DOHH2 (cell line): ENCODE measurements around the gene STRN4.
"Not testable (repeated sequence)": the region's sequence is repeated elsewhere in the genome, so short reads cannot be mapped to it uniquely, and the experiment has no call there.

ENCODE experiments used
- H3F3A ChIP-seq: fragments of 200-600 bp; sonication (generic), shearing (Covaris generic); 2 replicates; pipeline ENCODE4 v1.6.0; 2016; ENCODE audit warnings: antibody characterized with exemption, mild to moderate bottlenecking; ENCODE audit not compliant: control insufficient read depth, insufficient read depth
- H3K27ac ChIP-seq: fragments of 200-600 bp; sonication (generic); 2 replicates; pipeline ENCODE4 v1.5.1; 2014; ENCODE audit warnings: low read depth, mild to moderate bottlenecking, low read length, moderate library complexity
- H3K27me3 ChIP-seq: fragments of 200-600 bp; sonication (generic); 2 replicates; pipeline ENCODE4 v1.6.1; 2014; ENCODE audit warnings: mild to moderate bottlenecking, low read length, mixed read lengths; ENCODE audit not compliant: control insufficient read depth
- H3K36me3 ChIP-seq: fragments of 200-600 bp; sonication (generic); 2 replicates; pipeline ENCODE4 v1.6.1; 2014; ENCODE audit warnings: mild to moderate bottlenecking, low read length, moderate library complexity, mixed read lengths; ENCODE audit not compliant: control insufficient read depth
- H3K4me1 ChIP-seq: fragments of 200-600 bp; sonication (generic); 2 replicates; pipeline ENCODE4 v1.6.1; 2014; ENCODE audit warnings: mild to moderate bottlenecking, low read length, mixed read lengths; ENCODE audit not compliant: control insufficient read depth
- H3K4me2 ChIP-seq: fragments of 200-600 bp; sonication (generic); 2 replicates; pipeline ENCODE4 v1.6.0; 2014; ENCODE audit warnings: mild to moderate bottlenecking, low read length, moderate library complexity
- H3K4me3 ChIP-seq: fragments of 200-600 bp; sonication (generic); 2 replicates; pipeline ENCODE4 v1.5.1; 2014; ENCODE audit warnings: mild to moderate bottlenecking, low read length, mixed read lengths
- H3K79me2 ChIP-seq: fragments of 200-600 bp; sonication (generic); 2 replicates; pipeline ENCODE4 v1.6.1; 2014; ENCODE audit warnings: mild to moderate bottlenecking, low read length, mixed read lengths; ENCODE audit not compliant: control insufficient read depth
- H3K9me2 ChIP-seq: fragments of 200-600 bp; sonication (generic); replicated peaks from 2 replicates; pipeline ENCODE4 v1.6.1; 2014; ENCODE audit warnings: mild to moderate bottlenecking, low read length, mixed read lengths; ENCODE audit not compliant: control insufficient read depth
- H3K9me3 ChIP-seq: fragments of 200-600 bp; sonication (generic); 2 replicates; pipeline ENCODE4 v1.6.1; 2014; ENCODE audit warnings: antibody characterized with exemption, low read length, mixed read lengths; ENCODE audit not compliant: control insufficient read depth, insufficient read depth
- H4K20me1 ChIP-seq: fragments of 200-600 bp; sonication (generic); 2 replicates; pipeline ENCODE4 v1.6.0; 2014; ENCODE audit warnings: low read depth, mild to moderate bottlenecking, antibody characterized with exemption, low read length, moderate library complexity; ENCODE audit not compliant: control insufficient read depth, insufficient read depth
- EZH2phosphoT487 ChIP-seq: fragments of 200-600 bp; sonication (generic); IDR thresholded peaks from 2 replicates; pipeline ENCODE4 v1.6.1; 2017; ENCODE audit warnings: borderline replicate concordance, mild to moderate bottlenecking, antibody characterized with exemption, low read length, moderate library complexity, mixed read lengths
- TF ChIP-seq, protein P1 (sequence below): fragments of 200-600 bp; sonication (generic); IDR thresholded peaks from one replicate; pipeline ENCODE4 v1.5.1; 2014; ENCODE audit warnings: antibody characterized with exemption, mild to moderate bottlenecking, low read depth, low read length; ENCODE audit not compliant: poor library complexity, severe bottlenecking

STRN4 gene

DNA sequence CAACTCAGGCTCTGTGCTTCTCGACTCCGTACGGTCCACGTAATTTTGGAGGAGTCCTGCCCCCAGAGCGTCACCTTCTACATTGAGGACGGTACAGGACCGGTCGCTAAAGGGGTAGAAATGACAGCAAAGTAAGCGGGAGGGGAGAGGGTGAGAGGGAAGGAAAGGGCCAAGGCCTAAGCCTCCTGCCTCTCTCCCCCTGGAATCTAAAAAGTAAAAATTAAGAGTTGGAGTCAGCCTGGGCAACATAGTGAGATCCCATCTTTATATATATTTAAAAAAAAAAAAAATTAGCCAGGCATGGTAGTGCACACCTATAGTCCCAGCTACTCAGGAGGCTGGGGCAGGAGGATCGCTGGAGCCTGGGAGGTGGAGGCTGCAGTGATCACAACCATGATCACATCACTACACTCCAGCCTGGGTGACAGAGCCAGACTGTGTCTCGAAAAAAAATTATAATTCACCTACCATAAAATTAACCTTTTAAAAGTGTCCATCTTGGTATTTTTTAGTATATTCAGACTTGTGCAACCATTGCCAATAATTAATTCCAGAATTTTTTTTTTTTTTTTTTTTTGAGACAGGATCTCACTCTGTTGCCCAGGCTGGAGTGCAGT, 29.5 kb upstream of the STRN4 start:
- H3K4me2 ChIP-seq = no peak overlapping the region
- H3K36me3 ChIP-seq = peaks cover 50% of the 10 kb centered on the region
- H4K20me1 ChIP-seq = peaks cover 19% of the 10 kb centered on the region; the same call in 1 of the 2 replicates
- H3F3A ChIP-seq = peaks cover 19% of the 10 kb centered on the region
- H3K9me3 ChIP-seq = no peaks in the 10 kb centered on the region
- H3K4me3 ChIP-seq = no peak overlapping the region
- no peak for TF ChIP-seq EZH2phosphoT487
- TF ChIP-seq, protein P1, sequence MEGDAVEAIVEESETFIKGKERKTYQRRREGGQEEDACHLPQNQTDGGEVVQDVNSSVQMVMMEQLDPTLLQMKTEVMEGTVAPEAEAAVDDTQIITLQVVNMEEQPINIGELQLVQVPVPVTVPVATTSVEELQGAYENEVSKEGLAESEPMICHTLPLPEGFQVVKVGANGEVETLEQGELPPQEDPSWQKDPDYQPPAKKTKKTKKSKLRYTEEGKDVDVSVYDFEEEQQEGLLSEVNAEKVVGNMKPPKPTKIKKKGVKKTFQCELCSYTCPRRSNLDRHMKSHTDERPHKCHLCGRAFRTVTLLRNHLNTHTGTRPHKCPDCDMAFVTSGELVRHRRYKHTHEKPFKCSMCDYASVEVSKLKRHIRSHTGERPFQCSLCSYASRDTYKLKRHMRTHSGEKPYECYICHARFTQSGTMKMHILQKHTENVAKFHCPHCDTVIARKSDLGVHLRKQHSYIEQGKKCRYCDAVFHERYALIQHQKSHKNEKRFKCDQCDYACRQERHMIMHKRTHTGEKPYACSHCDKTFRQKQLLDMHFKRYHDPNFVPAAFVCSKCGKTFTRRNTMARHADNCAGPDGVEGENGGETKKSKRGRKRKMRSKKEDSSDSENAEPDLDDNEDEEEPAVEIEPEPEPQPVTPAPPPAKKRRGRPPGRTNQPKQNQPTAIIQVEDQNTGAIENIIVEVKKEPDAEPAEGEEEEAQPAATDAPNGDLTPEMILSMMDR = no peak
- no peak overlapping the region for H3K27ac ChIP-seq
- H3K4me1 ChIP-seq = no peaks in the 10 kb centered on the region
- H3K9me2 ChIP-seq = no peaks in the 10 kb centered on the region
- H3K27me3 ChIP-seq = no peaks in the 10 kb centered on the region
- H3K79me2 ChIP-seq = peaks cover 6% of the 10 kb centered on the region

DNA sequence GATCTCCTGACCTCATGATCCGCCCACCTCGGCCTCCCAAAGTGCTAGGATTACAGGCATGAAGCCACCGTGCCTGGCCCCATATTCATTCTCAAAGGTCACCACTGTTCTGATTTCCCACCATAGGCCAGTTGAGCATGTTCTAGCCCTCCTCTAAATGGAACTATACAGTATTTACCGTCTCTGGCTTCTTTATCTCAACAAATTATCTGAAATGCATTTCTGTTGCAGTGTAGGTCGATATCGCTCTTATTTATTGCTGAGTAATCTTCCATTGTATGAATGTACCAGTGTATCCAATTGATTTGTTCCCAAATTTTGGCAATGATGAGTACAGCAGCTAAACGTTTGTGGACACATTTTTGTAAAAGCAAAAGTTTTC, 26.8 kb upstream of the STRN4 start:
- Histone ChIP-seq H3F3A (peaks cover 21% of the 10 kb centered on the region), H3K4me2 (no peak overlapping the region), H3K9me2 (no peaks in the 10 kb centered on the region), H3K27ac (no peak overlapping the region), H3K4me3 (no peak overlapping the region), H3K79me2 (peaks cover 6% of the 10 kb centered on the region), H4K20me1 (peaks cover 16% of the 10 kb centered on the region; the same call in 1 of the 2 replicates), H3K4me1 (no peaks in the 10 kb centered on the region), H3K27me3 (no peaks in the 10 kb centered on the region), H3K36me3 (peaks cover 32% of the 10 kb centered on the region), H3K9me3 (no peaks in the 10 kb centered on the region)
- TF ChIP-seq EZH2phosphoT487 = no peak
- TF ChIP-seq, protein P1 = no peak

DNA sequence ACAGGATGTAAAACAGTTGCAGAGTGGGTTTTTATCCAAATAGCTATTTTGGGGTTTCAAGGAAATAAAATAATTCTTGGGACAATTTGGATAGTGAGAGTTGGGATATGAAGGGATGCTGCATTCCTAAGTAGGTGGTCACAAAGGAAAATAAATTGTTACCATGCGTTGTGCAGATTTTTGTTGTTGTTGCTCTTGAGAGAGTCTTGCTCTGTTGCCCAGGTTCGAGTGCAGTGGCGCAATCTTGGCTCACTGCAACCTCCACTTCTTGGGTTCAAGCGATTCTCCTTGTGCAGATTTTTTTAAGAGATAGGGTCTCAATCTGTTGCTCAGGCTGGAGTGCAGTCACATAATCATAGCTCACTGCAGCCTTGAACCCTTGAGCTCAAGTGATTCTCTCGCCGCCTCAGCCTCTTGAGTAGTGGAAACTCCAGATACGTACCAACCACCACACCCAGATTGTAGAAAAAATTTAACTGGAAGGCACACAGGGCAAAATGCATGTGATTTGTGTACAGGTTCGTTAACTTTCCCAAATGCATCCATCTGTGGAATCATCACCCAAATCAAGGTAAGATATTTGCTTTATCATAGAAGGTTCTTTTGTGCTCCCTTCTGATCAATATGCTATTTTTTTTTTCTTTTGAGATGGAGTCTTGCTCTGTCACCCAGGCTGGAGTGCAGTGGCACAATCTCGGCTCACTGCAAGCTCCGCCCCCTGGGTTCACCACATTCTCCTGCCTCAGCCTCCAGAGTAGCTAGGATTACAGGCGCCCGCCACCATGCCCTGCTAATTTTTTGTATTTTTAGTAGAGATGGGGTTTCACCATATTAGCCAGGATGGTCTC, 26.1 kb upstream of the STRN4 start:
- Histone ChIP-seq H3K4me3 (no peak overlapping the region), H3K79me2 (peaks cover 3% of the 10 kb centered on the region; the same call in 1 of the 2 replicates), H4K20me1 (peaks cover 13% of the 10 kb centered on the region; the same call in 1 of the 2 replicates), H3F3A (peaks cover 18% of the 10 kb centered on the region), H3K9me3 (no peaks in the 10 kb centered on the region), H3K27me3 (no peaks in the 10 kb centered on the region), H3K27ac (no peak overlapping the region), H3K4me1 (no peaks in the 10 kb centered on the region), H3K4me2 (no peak overlapping the region), H3K36me3 (peaks cover 27% of the 10 kb centered on the region), H3K9me2 (no peaks in the 10 kb centered on the region)
- no peak for TF ChIP-seq EZH2phosphoT487
- TF ChIP-seq, protein P1 = no peak

DNA sequence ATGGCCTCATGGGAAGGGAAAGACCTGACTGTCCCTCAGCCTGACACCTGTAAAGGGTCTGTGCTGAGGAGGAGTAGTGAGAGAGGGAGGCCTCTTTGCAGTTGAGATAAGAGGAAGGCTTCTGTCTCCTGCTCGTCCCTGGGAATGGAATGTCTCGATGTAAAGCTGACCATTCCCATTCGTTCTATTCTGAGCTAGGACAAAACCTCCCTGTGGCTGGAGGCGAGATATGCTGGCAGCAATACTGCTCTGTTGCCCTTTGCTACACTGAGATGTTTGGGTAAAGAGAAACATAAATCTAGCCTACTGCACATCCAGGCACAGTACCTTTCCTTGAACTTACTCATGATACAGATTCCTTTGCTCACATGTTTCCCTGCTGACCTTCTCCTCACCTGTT, 22.5 kb upstream of the STRN4 start:
- H3K4me3 ChIP-seq, H3K9me3 ChIP-seq, H3K4me1 ChIP-seq, H3K4me2 ChIP-seq, H3K79me2 ChIP-seq, H4K20me1 ChIP-seq, H3F3A ChIP-seq, H3K9me2 ChIP-seq, H3K27ac ChIP-seq, H3K36me3 ChIP-seq, H3K27me3 ChIP-seq: not testable (repeated sequence)
